HEK293 (cell line): ENCODE data around the gene GPR161.

ENCODE experiments used
- CTCF ChIA-PET: fragments of 350-600 bp; formaldehyde crosslinking; extraction: SDS; loops from one replicate; lab custom pipeline; 2021; ENCODE audit warnings: antibody characterized with exemption; lab: Yijun Ruan, JAX
- POLR2A ChIA-PET: fragments of 300-600 bp; formaldehyde crosslinking; extraction: SDS; loops from one replicate; lab custom pipeline; 2020; ENCODE audit warnings: antibody characterized with exemption, inconsistent platforms; lab: Yijun Ruan, JAX
- H3K27ac ChIP-seq: fragments of 200-500 bp; sonication (Bioruptor generic); 2 replicates; pipeline ENCODE4 v1.5.1; 2014; ENCODE audit warnings: low read depth, low read length, control low read depth, inconsistent platforms; ENCODE audit errors: extremely low read depth
- H3K36me3 ChIP-seq, 2 experiments: fragments of 200-500 bp in 1 of 2; sonication (Bioruptor generic) in 1 of 2; 1 replicate in 1 of 2; 2 replicates in 1 of 2; pipeline ENCODE4 v1.5.1; 2014 to 2017; ENCODE audit warnings: inconsistent platforms in 2 of 2, low read length in 2 of 2; ENCODE audit not compliant: control insufficient read depth in 2 of 2, insufficient read depth in 1 of 2
- H3K4me1 ChIP-seq: fragments of 200-500 bp; sonication (Bioruptor generic); 2 replicates; pipeline ENCODE4 v1.5.1; 2014; ENCODE audit warnings: mild to moderate bottlenecking, low read length, inconsistent platforms; ENCODE audit not compliant: control insufficient read depth, insufficient read depth
- H3K4me3 ChIP-seq: 2 replicates; pipeline ENCODE4 v1.5.1; 2011; ENCODE audit warnings: low read depth, mild to moderate bottlenecking, control low read depth, low read length, moderate library complexity
- H3K9me3 ChIP-seq: fragments of 200-500 bp; sonication (Bioruptor generic); 2 replicates; pipeline ENCODE4 v1.5.1; 2014; ENCODE audit warnings: low read depth, low read length, inconsistent platforms; ENCODE audit not compliant: control insufficient read depth, insufficient read depth
- GLIS1 ChIP-seq: fragments of 450-650 bp; formaldehyde crosslinking; IDR thresholded peaks from 2 replicates; pipeline ENCODE4 v1.5.1; 2016; ENCODE audit warnings: missing biosample characterization, missing genetic modification characterization
- GLIS2 ChIP-seq: fragments of 450-650 bp; formaldehyde crosslinking; IDR thresholded peaks from 2 replicates; pipeline ENCODE4 v1.5.1; 2016; ENCODE audit warnings: missing biosample characterization, missing genetic modification characterization
- IKZF3 ChIP-seq: fragments of 450-650 bp; IDR thresholded peaks from 2 replicates; pipeline ENCODE4 v1.5.0; 2018; ENCODE audit warnings: missing biosample characterization, mild to moderate bottlenecking, missing genetic modification characterization, moderate library complexity
- KLF1 ChIP-seq: fragments of 450-650 bp; formaldehyde crosslinking; IDR thresholded peaks from 2 replicates; pipeline ENCODE4 v1.5.1; 2016; ENCODE audit warnings: missing biosample characterization, missing genetic modification characterization
- KLF9 ChIP-seq: fragments of 450-650 bp; formaldehyde crosslinking; IDR thresholded peaks from 2 replicates; pipeline ENCODE4 v1.5.1; 2016; ENCODE audit warnings: missing biosample characterization, missing genetic modification characterization, low read depth
- SP2 ChIP-seq: fragments of 450-650 bp; formaldehyde crosslinking; IDR thresholded peaks from 2 replicates; pipeline ENCODE4 v1.5.1; 2016; ENCODE audit warnings: missing biosample characterization, missing genetic modification characterization
- ZBTB21 ChIP-seq: fragments of 450-650 bp; formaldehyde crosslinking; IDR thresholded peaks from 2 replicates; pipeline ENCODE4 v1.5.1; 2017; ENCODE audit warnings: missing biosample characterization, missing genetic modification characterization
- ZFP3 ChIP-seq: fragments of 450-650 bp; formaldehyde crosslinking; IDR thresholded peaks from 2 replicates; pipeline ENCODE4 v1.5.1; 2016; ENCODE audit warnings: low read depth, missing biosample characterization, missing genetic modification characterization
- ZNF169 ChIP-seq: fragments of 450-650 bp; formaldehyde crosslinking; IDR thresholded peaks from 2 replicates; pipeline ENCODE4 v1.5.1; 2016; ENCODE audit warnings: missing biosample characterization, missing genetic modification characterization
- ZNF24 ChIP-seq: fragments of 450-650 bp; formaldehyde crosslinking; IDR thresholded peaks from 2 replicates; pipeline ENCODE4 v1.5.1; 2016; ENCODE audit warnings: missing biosample characterization, missing genetic modification characterization
- ZNF341 ChIP-seq: fragments of 450-650 bp; formaldehyde crosslinking; IDR thresholded peaks from 2 replicates; pipeline ENCODE4; 2016; ENCODE audit warnings: low read depth, missing biosample characterization, missing genetic modification characterization
- ZNF366 ChIP-seq: fragments of 450-650 bp; formaldehyde crosslinking; conservative IDR thresholded peaks from 2 replicates; pipeline ENCODE4 v1.5.1; 2016; ENCODE audit warnings: missing biosample characterization, missing genetic modification characterization
- ZNF501 ChIP-seq: fragments of 450-650 bp; formaldehyde crosslinking; IDR thresholded peaks from 2 replicates; pipeline ENCODE4 v1.5.1; 2016; ENCODE audit warnings: missing biosample characterization, missing genetic modification characterization
- ZNF529 ChIP-seq: fragments of 450-650 bp; formaldehyde crosslinking; IDR thresholded peaks from 2 replicates; pipeline ENCODE4 v1.5.1; 2017; ENCODE audit warnings: missing genetic modification characterization, missing biosample characterization; ENCODE audit not compliant: insufficient replicate concordance
- ZNF571 ChIP-seq: fragments of 450-650 bp; formaldehyde crosslinking; IDR thresholded peaks from 2 replicates; pipeline ENCODE4 v1.5.0; 2017; ENCODE audit warnings: missing biosample characterization, missing genetic modification characterization
- ZNF600 ChIP-seq: fragments of 450-650 bp; formaldehyde crosslinking; IDR thresholded peaks from 2 replicates; pipeline ENCODE4 v1.5.1; 2016; ENCODE audit warnings: missing biosample characterization, missing genetic modification characterization
- ZNF785 ChIP-seq: fragments of 450-650 bp; formaldehyde crosslinking; IDR thresholded peaks from 2 replicates; pipeline ENCODE4 v1.5.1; 2016; ENCODE audit warnings: missing biosample characterization, missing genetic modification characterization
- ZSCAN16 ChIP-seq: fragments of 450-650 bp; formaldehyde crosslinking; IDR thresholded peaks from 2 replicates; pipeline ENCODE4 v1.5.1; 2016; ENCODE audit warnings: missing biosample characterization, missing genetic modification characterization
- ZSCAN30 ChIP-seq: fragments of 450-650 bp; IDR thresholded peaks from 2 replicates; pipeline ENCODE4 v1.5.1; 2018; ENCODE audit warnings: missing biosample characterization, mild to moderate bottlenecking, missing genetic modification characterization, moderate library complexity
- TF ChIP-seq, protein P1 (sequence below): fragments of 450-650 bp; formaldehyde crosslinking; IDR thresholded peaks from 2 replicates; pipeline ENCODE4 v1.5.1; 2016; ENCODE audit warnings: missing biosample characterization, missing genetic modification characterization

The GPR161 gene

DNA sequence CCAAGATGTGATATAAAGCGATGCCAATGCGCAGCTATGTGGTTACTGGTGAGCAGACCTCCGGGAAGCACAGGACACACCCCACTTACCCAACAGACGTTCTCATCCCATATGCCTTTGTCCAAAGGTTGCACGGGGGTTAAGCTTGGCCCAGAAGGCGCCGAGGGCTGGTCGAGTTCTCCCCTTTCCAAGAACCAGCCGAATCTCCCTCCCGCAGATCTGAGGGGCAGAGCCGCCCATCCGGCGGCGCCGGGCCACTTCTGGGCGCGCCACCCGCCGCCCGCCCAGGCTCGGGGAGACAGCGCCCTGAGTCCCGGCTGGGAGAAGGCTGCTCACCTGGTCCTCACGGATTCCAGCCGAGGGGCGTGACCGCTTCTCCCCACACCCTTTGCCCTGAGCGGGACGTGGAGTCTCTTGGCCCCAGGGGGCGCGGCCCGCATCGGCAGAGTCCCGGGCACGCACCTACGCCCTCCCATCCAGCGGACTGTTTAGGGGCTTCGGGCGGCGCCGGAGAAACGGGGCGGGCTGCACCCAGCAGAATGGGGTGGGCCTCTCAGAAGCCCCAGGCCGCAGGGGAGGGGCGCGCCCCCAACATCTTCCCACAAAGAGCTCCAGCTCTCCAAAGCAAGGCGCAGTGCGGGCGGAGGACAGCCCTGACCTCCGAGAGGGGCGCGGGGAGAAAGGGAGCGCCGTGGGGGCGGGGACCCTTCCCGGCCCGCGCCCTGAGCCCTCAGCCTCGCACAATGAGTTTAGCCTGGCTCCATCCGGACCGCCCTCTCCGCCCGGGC is 615 bp downstream of the GPR161 start (continued):
- no peak for TF ChIP-seq ZNF529 (tag by site-specific recombination)
- TF ChIP-seq ZNF571 (tag by site-specific recombination): no peak
- TF ChIP-seq GLIS2 (tag by site-specific recombination): peak; percentile 72
- peak; percentile 78 for TF ChIP-seq KLF9 (tag by site-specific recombination)
- 0 out of 2 replicates have a peak, but pooled peaks have one; percentile 34 for TF ChIP-seq ZNF501 (tag by site-specific recombination)
- TF ChIP-seq KLF1: peak; percentile 98

DNA sequence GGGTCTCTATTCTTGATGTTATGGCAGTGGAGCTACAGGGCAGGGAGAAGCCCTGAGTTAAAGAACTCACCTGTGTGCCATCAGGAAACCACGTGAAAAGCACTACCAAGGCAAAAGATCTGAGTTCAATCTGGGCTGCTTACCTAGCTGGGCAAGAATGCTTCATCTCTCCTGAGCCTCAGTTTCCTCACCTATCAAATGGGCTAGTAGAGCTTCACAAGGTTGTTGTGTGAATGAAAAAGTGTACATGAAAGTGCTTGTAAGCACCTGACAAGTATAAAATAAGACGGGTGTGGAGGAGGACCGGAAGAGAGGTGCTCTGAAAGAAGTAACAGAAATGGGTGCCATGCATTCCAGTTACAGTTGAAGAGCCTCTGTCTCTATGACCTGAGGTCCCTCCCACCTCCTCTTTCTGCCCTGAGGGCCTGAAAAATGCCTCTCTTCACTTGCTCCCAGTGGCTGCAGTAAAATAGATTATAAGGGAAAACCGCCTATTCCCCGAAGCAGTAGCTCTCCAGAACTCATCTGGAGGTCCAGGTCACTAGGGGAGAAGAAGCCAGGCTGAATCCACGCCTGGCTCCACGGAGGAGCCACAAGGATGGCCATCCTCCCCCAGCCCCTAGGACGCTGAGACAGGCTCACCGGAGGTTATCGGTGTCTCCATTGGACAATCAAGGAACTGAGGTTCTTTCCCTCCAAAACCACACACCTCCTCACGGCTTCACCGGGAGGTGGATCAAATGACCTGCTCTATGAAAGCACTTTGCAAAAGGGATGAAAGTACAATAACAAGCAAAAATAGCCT is 1.4 kb downstream of the GPR161 start:
- Histone ChIP-seq H3K36me3 (peaks cover 0 to 9% of the 10 kb centered on the region in 2 experiments; a peak in 1 of 3 replicates), H3K9me3 (no peaks in the 10 kb centered on the region), H3K4me1 (peaks cover 6% of the 10 kb centered on the region), H3K4me3 (peak overlapping the region; percentile 67)
- CTCF ChIA-PET: interaction anchor here (0.6 to 2.9 kb wide), 4 partner anchors 50 to 100 kb away, joined by 3 to 12 read pairs (median 4); no protein-coding TSS in a partner anchor
- POLR2A ChIA-PET: interaction anchor here (1.4 kb wide), 1 partner anchor 53 kb away, joined by 5 read pairs; no protein-coding TSS in a partner anchor
- TF ChIP-seq GLIS1: peak; percentile 63
- TF ChIP-seq ZNF24 (tag by site-specific recombination): 0 out of 2 replicates have a peak, but pooled peaks have one; percentile 60
- TF ChIP-seq ZNF341: peak; percentile 21; the same call in 1 of the 2 replicates
- TF ChIP-seq, protein P1, sequence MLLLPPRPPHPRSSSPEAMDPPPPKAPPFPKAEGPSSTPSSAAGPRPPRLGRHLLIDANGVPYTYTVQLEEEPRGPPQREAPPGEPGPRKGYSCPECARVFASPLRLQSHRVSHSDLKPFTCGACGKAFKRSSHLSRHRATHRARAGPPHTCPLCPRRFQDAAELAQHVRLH: 0 out of 2 replicates have a peak, but pooled peaks have one; percentile 43
- TF ChIP-seq ZFP3: no peak
- TF ChIP-seq ZNF169 (tag by site-specific recombination): no peak
- TF ChIP-seq ZNF785: no peak
- 0 out of 2 replicates have a peak, but pooled peaks have one; percentile 7 for TF ChIP-seq ZSCAN30 (tag by site-specific recombination)
- TF ChIP-seq ZNF366 (tag by site-specific recombination): peak; percentile 70
- 0 out of 2 replicates have a peak, but pooled peaks have one; percentile 13 for TF ChIP-seq IKZF3 (tag by site-specific recombination)
- TF ChIP-seq ZSCAN16 (tag by site-specific recombination): no peak
- TF ChIP-seq, all 188 proteins: peak for 7
- no peak overlapping the region; the same call in 1 of the 2 replicates for H3K27ac ChIP-seq

DNA sequence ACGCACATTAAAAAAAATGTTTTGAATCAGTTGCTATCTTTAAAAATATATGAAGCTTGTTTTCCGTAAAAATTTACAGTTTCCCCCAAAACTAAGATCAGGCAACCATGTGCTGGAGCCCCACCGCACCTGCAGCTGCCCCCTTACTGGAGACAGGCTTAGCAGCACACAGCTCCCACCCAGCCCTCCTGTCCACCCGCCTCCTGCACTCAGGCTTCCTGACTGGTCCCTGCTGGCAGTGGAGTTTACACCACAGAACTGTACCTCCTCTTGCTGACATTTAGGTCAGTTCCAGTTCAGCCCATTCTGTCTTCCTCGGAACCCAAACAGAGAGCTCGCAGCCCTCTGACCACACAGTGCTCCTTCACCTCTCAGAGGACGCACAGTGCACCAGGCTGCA is 2.1 kb downstream of the GPR161 start:
- Histone ChIP-seq H3K4me3 (no peak overlapping the region), H3K4me1 (peaks cover 6% of the 10 kb centered on the region), H3K9me3 (no peaks in the 10 kb centered on the region), H3K27ac (no peak overlapping the region), H3K36me3 (peaks cover 0 to 16% of the 10 kb centered on the region in 2 experiments; a peak in 1 of 3 replicates)
- ChIA-PET CTCF (interaction anchor here (0.7 to 2.9 kb wide), 4 partner anchors 50 to 402 kb away, joined by 3 to 12 read pairs (median 4); no protein-coding TSS in a partner anchor), POLR2A (interaction anchor here (1.1 kb wide), 1 partner anchor 581 kb away, joined by 4 read pairs; the partner anchor contains the start of gene CREG1)
- TF ChIP-seq ZBTB21: no peak
- TF ChIP-seq ZNF600 (tag by site-specific recombination): peak; percentile 85
- TF ChIP-seq SP2 (tag by site-specific recombination): peak; percentile 62
